Tibial nerve (tissue), 3 donors: ENCODE data around the gene WAPL.

Experiments used
- POLR2A ChIP-seq, 2 donors: fragments of 450-650 bp; IDR thresholded peaks; one replicate each; pipeline ENCODE4 v1.6.1; 2017; ENCODE audit warnings: antibody characterized with exemption in 2 of 2, mild to moderate bottlenecking in 2 of 2, moderate library complexity in 2 of 2
- TF ChIP-seq, protein P1 (sequence below), 5 experiments: fragments of 200-600 bp in 3 of 5; fragments of 450-650 bp in 2 of 5; sonication (generic) in 3 of 5; IDR thresholded peaks; one replicate each; pipeline ENCODE4 v1.5.1; 2016 to 2019; ENCODE audit warnings: antibody characterized with exemption in 5 of 5, mild to moderate bottlenecking in 3 of 5, moderate library complexity in 2 of 5

DNA sequence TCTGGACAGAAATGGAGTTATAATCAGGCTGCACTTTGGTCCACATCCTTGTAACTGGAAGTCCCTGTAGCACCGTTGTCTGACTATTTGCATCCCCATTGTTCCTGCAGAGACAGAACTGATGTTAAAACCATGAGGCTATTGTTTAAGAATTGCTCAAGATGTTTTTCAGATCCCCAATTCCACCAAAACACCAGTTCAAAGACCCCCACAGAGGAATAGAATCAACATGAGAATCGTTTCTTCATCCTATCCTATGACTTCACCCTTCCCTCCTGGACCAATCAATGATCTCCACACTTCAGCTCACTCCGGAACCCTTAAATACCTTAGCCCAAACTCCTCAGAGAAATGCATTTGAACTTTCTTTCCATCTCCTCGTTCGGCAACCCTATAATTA, 97.9 kb downstream of the WAPL start:
- no peak for TF ChIP-seq POLR2A (IDR thresholded peaks at IDR 0.05)
- TF ChIP-seq, protein P1, sequence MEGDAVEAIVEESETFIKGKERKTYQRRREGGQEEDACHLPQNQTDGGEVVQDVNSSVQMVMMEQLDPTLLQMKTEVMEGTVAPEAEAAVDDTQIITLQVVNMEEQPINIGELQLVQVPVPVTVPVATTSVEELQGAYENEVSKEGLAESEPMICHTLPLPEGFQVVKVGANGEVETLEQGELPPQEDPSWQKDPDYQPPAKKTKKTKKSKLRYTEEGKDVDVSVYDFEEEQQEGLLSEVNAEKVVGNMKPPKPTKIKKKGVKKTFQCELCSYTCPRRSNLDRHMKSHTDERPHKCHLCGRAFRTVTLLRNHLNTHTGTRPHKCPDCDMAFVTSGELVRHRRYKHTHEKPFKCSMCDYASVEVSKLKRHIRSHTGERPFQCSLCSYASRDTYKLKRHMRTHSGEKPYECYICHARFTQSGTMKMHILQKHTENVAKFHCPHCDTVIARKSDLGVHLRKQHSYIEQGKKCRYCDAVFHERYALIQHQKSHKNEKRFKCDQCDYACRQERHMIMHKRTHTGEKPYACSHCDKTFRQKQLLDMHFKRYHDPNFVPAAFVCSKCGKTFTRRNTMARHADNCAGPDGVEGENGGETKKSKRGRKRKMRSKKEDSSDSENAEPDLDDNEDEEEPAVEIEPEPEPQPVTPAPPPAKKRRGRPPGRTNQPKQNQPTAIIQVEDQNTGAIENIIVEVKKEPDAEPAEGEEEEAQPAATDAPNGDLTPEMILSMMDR (IDR thresholded peaks at IDR 0.05), result no peak
